ENCODE data around the gene PUM2.

- TF ChIP-seq RAD21 (IDR thresholded peaks at IDR 0.05; ENCODE audit: low read length) (no peak), CTCF (IDR thresholded peaks at IDR 0.05) (no peak), EP300 (IDR thresholded peaks at IDR 0.05; ENCODE audit: borderline replicate concordance in 1 of 2, low read depth in 1 of 2, low read length in 1 of 2) (no peak), SMC3 (IDR thresholded peaks at IDR 0.05; ENCODE audit: low read depth, low read length) (no peak)
Observed at GRCh38 chr2:20218331-20219320, 132.0 kb downstream of the PUM2 start.

All from SK-N-SH (cell line).